Loucy (cell line): Measurements from ENCODE around the gene ACAA1.

Experiments used
- CTCF ChIP-seq: fragments of 200-600 bp; sonication (generic); conservative IDR thresholded peaks from 2 replicates; pipeline ENCODE4 v1.5.1; 2014; ENCODE audit warnings: mild to moderate bottlenecking, antibody characterized with exemption, low read length
- EZH2phosphoT487 ChIP-seq: fragments of 200-600 bp; IDR thresholded peaks from 2 replicates; pipeline ENCODE4 v1.6.1; 2018; ENCODE audit warnings: antibody characterized with exemption, mild to moderate bottlenecking, moderate library complexity, borderline replicate concordance

- no peak for TF ChIP-seq CTCF
- no peak for TF ChIP-seq EZH2phosphoT487
These were observed 28.8 kb downstream of the ACAA1 start for GRCh38 chr3:38107911-38108648.
